SKM-1 (cell line): ENCODE results near the gene C14orf132.
"Not testable (repeated sequence)": the region's sequence is repeated elsewhere in the genome, so short reads cannot be mapped to it uniquely, and the experiment has no call there.

Experiments
- DNase-seq: peaks from one replicate; lab custom pipeline; 2025; ENCODE audit not compliant: unreplicated experiment; lab: John Stamatoyannopoulos, UW

C14orf132 gene

DNA sequence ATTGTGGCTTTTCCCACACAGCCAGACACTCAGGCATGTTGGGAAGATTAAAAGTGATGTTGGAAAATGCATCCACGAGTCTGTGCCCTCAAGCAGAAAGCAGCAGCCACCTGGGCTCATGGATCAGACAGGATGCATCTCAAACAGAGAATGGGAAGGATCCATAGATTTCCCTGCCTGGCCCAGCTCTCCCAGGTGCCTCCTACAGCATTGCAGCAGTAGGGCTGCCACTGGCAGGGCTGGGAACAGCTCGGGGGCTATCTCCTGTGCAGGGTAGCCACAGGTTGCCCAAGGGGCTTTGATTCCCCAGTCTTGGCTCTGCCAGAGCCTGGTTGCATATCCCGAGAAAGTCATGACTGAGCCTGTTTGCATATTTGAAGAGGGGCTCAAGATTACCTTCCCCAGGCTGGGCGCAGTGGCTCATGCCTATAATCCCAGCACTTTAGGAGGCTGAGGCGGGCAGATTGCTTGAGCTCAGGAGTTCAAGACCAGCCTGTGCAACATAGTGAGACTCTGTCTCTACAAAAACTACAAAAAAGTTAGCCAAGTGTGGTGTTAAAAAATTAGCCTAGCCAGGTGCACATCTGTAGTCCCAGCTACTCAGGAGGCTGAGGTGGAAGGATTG lies 19.5 kb downstream of the C14orf132 start:
- no peak for DNase-seq

DNA sequence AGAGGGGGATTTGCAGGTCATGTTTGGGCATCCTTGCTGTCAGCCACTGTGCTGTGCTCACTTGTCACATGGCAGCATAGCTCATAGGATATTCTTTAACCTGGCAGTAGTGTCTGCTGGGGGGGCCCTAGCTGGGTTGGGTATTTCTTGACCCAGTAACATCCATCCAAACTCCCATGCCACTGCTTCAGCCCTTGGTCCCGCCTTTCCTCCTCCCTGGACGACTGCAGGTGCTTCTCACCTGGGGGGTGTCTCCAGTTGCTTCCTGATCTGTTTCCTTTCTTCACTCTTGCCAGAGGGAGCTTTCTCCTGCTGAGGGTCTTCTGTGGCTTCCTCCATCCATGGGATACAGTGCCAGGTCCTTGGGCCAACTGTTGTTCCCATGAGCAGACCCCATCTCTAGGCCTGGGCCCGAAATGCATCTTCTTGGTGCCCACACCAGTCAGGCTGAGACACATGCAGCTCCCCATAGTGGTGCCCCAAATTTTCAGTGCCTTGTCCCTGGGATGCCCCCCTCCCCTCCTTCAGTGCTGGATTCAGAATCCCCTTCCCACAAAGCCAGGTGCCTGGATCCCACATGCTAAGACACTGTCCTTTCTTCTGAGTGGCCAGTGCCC lies 20.5 kb downstream of the C14orf132 start:
- DNase-seq: no peak

DNA sequence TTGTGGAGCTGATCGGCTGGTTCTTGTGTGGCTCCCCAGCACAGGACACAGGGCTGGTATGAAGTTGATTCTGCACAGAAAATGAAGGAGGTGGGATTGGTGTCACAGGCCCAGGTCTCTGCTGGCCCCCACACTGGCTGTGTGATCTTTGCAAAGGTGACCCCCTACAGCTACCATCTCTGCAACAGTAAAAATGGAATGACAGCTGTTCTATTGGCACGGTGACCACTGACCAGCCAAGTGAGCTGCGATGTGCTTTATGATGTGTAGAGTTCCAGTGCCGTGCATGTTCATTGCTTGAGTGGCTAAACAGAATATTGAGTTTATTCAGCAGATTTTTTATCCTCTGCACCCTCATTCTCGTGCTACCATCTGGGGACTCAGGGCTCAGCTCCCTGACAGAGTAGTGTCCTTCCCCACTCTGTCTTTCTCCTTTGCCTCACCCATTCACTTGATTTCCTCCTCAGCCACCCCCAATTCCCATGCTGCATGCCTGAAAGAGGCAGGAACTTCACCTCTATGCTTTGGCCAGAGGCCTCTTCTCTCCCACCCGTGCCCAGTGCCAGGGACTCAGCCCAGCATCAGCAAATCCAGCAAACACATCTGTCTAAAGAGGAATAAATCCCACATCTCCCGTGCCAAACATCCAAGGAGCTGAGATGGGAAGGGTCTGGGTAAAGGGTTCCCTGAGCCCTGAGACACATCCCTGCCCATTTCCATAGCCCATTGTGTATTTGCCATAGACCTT lies 21.2 kb downstream of the C14orf132 start:
- no peak for DNase-seq

DNA sequence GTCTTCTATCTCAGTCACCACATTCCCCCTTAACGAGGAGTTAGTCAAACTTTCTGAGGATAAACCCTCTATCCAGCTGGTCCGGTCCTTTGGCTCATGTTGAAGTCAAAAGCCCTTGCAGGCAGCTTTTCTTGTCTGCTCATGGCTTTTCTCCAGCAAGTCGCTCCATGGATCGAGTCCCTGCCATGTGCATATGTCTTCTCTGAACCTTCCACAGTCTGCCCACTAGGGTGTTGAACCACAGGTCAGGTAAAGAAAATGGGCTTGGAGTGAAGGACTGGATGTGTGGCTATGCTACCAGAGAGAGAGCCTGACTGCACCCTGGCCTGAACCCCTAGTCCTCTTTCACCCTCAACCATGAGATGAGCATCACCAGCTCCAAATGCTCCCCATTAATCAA lies 22.8 kb downstream of the C14orf132 start:
- DNase-seq: no peak

DNA sequence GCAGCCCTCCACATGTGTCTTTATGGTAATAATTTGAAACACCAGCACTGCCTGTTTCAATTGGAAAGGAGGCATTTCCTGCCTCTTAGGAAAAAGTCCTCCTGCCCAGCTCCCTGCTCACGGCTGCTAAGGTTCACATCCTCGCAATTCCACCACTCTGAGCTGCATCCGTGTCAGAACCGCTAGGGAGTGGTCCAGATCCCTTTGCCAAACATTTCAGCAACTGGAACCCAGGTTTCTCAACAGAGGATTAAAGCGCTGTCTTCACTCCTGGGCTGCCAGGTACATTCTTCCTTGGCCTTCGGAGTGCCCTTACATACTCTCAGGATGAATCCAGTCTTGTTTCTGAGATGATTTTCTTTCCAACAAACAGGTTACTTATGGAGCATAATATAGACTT lies 23.3 kb downstream of the C14orf132 start:
- DNase-seq: no peak

DNA sequence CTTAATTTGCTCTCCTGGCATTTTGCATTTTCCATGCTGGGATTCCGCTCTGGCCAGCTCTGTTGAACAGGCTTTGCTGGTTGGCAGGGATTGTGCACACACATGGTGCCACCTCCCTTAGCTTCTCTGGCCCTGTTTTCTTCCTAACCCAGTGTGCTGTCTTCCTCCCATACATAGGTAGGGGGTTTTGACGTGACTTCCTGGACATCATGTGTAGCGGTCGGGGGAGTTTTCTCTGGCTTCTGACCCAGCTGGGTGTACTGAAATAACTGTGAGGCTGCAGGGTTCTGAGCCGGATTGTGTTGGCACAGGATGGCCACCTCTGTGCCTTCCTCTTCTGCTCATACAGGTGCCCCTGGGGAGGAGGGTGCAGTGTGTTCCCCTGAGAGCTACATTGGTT lies 25.7 kb downstream of the C14orf132 start:
- no peak for DNase-seq

DNA sequence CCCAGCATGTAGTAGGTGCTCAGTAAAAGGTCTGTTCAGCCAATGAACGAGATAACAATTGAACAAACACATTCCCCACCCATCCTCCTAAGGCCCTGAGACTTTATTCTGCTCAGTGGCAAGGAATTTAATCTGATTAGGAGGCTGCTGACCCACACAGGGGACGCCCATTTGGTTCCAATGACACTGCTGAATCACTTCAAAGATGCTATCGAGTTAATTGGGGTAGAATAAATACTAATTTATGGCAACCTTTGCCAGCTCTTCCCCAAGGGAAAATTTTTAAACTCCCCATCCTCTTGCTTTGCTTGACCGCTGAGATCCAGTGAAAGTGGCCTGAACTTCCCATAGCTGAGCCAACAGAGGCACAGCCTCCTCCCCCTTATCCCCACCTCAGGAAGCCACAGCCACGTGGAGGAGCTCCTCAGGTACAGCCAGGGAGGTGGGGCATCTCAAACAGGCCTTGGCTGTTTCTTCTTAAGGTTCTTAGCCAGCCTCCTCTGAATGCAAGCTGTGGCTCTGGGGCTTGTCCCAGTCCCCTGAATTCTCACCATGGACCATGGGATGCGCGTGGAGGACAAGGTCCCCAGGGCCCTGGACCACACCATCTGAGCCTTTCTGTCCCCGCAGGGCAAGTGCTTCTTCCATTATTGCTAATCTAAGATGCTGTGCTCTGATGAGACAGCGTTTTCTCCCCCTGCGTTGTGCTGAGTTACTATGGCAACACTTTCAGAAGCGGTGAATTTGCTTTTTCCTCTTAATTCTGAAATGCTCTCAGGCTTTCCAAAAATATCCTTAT lies 26.7 kb downstream of the C14orf132 start:
- DNase-seq: no peak

DNA sequence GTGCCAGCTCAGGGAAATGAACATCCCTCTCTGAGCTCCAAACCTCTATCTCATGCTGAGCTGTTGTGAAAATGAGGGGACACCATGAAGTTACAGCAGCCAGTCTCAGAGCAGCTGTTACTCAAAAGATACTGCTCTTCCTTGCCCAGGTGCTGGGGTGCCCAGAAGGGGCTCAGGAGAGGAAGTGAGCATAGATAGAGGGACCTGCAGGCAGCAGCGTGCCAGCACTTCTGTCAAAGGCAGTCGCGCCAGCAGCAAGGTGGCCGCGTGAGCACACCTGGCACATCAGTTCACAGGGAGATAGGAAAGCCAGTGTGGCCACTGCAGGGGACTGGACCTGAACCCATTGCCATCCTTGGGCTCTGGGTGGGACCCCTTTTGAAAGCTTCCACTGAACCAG lies 27.8 kb downstream of the C14orf132 start:
- DNase-seq: no peak

DNA sequence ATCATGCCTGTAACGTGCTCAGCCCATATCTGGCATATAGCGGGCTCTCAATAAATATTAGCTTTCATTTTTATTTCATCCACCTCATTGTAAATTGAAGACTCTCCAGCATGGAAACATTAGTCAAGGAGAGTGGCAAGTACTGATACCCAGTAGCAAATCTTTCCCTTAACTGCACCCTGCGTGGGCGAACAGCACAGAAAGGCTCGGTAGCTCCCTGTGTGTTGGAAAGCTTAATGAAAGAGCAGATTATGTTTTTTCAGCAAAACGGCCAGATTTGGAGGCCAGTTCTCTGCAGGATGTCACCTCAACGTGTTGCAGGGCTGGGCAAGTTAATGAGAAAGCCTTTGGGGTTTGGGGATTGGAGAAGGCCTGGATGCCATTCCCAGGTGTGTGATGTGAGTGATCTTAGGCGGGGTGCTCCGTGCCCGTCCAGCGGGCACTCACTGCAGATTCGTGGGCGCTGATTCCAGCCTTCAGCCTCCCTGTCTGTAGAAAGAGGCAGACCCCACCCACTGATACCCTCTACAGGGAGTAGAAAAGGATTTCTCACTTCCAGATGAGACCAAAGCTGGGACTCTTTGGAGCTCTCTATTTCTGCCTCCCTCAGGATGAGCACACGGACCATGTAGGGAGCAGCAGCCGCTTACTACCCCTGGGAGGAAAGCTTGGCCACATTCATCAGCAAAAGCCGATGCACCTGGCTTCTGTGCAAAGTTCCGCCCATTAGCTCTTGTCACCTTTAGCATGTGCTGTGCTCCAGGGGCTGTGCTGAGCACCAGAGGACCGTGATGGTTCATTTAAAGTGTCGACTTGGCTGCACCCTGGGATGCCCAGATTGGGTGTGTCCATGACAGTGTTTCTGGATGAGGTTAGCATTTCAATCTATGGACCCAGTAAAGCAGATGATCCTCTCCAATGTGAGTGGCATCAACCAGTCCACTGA lies 29.1 kb downstream of the C14orf132 start:
- DNase-seq: no peak

DNA sequence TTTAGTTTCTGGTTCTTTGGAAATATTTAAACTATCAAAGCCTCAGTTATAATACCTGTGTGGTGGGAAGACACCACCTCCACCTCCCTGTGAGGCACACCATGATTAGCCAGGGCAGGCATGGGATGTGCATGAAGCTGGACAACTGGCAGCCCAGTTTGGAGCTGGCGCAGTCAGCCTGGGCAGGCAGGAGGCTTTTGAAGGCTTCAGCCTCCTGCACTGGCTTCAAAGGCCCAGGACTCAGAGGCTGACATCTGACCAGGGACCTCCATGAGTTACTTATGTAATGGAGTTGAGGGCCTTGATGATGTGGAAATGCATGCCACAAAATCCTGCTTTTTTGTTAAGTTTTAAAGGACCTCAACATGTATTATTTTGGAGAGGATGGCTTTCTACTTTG lies 30.3 kb downstream of the C14orf132 start:
- DNase-seq: no peak

DNA sequence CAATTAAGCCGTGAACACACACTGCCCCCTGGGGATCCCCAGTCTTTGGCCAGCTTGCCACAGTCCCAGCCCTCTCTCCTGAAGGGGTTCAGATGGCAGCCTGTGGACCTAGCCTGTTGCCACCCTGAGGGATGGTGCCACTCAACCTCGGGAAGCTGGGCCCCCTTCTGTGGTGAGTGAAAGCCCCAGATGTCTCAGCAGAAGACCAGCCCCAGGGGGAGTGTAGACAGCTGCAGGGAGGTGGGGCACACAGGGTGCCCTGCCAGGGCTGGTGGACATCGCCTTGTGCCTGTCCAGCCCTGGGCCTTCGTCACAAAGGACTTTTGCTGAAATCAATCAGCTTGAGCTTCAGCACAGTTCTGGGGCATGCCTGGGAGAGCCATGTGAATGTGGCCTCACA lies 32.4 kb downstream of the C14orf132 start:
- DNase-seq: no peak

DNA sequence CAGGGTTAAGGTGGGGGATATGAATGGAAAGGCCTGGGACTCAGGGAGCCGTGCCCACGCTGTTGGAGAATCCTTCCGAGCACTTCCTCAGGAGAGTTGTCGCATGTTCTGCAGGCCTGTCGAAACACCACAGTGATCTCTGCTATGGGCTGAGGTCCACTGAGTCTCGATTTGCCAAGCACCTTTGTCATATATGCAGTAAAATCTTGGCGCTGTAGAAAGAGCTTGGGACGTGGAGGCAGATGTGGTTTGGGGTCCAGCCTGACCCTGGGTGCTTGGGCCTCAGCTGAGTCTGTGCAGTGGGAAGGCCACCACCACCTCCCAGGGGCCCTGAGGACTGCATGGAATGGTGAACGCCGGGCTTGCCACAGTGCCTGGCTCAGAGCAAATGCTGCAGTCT lies 32.9 kb downstream of the C14orf132 start:
- DNase-seq: no peak

DNA sequence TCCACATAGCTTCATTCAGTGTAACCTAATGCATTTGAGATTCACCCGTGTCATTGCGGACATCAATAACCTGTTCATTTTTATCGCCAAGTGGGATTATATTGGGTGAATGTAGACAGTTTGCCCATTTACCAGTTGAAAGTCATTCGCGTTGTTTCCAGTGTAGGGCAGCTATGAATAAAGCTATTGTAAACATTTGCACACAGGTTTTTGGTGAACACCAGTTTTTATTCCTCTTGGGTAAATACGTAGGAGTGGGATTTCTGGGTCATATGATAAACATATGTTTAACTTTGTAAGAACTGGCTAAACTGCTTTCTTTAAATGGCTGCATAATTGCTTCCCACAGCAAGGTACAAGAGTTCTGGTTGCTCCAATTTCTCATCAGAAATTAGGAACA lies 33.6 kb downstream of the C14orf132 start:
- DNase-seq: no peak

DNA sequence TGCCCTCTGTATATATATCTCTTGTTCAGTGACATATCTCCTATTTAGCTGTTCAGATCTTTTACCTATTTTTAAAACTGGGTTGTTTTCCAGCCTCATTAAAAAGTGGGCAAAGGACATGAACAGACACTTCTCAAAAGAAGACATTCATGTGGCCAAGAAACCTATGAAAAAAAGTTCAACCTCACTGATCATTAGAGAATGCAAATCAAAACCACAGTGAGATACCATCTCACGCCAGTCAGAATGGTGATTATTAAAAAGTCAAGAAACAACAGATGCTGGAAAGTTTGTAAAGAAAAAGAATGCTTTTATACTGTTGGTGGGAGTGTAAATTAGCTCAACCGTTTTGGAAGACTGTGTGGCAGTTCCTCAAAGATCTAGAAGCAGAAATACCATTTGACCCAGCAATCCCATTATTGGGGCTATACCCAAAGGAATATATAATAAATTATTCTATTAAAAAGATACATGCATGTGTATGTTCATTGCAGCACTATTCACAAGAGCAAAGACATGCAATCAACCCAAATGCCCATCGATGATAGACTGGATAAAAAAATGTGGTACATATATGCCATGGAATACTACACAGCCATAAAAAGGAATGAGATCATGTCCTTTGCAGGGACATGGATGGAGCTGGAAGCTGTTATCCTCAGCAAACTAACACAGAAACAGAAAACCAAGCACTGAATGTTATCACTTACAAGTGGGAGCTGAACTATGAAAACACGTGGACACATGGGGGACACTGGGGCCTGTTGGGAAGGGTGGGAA lies 34.3 kb downstream of the C14orf132 start:
- not testable (repeated sequence) for DNase-seq

DNA sequence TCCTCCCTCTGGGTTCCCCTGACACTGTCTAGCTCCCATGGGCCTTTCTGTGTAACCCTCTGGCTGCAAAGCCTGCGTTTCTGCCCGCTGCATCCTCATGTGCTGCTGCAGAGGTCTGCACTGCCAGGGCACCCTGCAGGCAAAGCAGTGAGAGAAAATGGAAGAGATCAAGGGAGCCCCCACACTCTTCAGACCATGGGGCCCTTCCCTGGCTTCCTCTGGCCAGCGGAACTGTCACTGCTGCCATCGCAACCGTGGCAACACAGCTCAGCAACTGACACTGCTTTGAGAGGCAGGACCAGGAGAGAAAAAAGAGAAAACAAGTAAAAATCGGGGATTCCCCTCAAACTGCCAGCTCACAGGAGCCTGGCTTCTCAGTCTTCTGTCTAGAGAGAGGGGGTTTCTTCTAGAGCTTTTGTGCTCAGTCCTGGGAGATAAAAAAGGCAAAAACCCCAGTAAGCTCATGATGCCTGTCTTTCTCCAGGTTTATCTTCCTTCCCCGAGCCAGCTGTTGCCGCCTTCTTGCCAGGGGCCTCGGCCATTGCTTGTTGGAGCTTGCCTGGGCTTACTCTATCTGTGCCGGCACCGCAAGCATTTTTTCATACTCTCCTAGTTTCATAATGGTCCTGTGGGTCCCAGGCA lies 38.9 kb downstream of the C14orf132 start:
- no peak for DNase-seq

DNA sequence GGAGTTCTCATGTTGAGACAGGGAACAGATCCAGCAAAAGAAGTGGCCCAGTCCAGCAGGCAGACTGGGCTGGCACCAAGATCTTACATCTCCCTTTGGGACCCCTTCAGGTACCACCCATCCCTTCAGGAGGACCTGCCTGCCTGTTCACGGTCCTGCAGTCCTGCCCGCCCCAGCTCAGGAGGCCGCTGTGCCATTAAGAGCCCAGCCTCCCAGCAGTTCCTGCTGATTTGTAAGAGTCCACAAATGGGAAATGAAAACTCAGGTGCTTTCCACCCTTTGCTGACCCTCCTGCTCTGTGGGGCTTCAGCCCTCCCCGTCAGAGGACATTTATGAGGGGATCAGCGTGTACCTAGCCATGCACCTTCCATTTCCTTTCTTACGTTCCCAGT lies 39.5 kb downstream of the C14orf132 start:
- no peak for DNase-seq

DNA sequence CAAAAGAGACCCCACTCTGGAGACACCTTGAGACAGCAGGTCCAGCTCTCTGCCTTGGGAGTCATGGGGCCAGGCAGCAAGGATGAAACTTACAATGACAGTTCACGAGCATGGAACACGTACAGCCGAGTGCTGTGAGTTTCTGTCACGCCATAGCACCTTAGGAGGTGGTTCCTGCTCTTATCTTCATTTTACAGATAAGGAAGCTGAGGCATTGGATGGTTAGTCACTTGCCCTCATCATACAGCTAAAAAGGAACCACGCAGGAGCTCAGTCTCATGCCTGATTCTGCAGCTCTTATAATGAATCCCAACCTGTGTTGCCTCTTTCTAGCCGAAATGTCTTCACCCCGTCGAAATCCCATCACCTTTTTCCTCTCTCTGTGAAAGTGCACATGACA lies 39.9 kb downstream of the C14orf132 start:
- DNase-seq: no peak

DNA sequence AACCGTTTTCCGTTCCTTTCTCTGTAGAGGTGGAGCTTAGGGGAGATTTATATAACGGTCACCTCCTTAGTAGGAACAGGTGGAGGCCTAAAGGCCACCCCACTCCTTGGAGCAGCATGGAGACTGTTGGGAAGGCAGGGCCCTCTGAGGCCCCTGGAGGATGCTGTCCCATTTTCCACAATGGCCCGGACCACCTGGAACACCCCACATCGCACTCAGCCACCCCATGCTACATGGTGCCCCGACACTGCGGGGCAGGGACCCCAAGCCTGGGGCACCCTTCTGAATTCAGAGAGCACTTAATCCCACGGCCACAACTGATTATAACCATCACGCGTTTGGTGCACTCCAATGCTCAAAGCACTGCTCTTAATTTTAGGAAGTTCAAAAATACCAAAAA lies 41.4 kb downstream of the C14orf132 start:
- DNase-seq: no peak

DNA sequence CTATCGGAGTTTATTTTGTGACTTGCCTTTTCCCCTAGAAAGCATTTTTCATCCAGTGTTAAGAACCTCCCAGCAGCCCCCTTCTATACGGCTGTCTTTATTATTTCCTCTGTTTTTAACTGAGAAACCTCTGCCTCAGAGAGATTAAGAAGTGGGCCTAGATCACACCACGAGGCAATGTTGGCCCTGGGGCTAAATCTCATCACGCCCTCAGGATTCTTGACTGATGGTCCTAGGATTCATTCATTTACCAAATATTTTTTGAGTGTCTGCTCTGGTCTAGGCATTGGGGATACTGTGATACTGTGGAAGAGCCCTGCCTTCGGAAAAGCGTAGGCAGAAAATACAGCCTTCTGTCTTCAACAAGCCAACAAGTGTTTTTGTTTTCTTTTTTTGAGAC lies 42.1 kb downstream of the C14orf132 start:
- no peak for DNase-seq
